Panc1 (cell line): ENCODE results near the gene BCR.

ENCODE experiments used
- CTCF ChIP-seq: fragments of 450-650 bp; IDR thresholded peaks from 2 replicates; pipeline ENCODE4 v1.5.1; 2017; ENCODE audit warnings: mild to moderate bottlenecking
- POLR2AphosphoS5 ChIP-seq: IDR thresholded peaks from 2 replicates; pipeline ENCODE4 v1.6.1; 2012; ENCODE audit warnings: mild to moderate bottlenecking, low read depth, low read length, moderate library complexity
- REST ChIP-seq, 2 experiments: IDR thresholded peaks; 2 replicates each; pipeline ENCODE4 v1.6.1; 2011 to 2012; ENCODE audit warnings: low read depth in 2 of 2, control low read depth in 1 of 2, low read length in 1 of 2, mild to moderate bottlenecking in 1 of 2, moderate library complexity in 1 of 2; ENCODE audit not compliant: insufficient read depth in 1 of 2
- TCF7L2 ChIP-seq: IDR thresholded peaks from 2 replicates; pipeline ENCODE4 v1.6.1; 2011; ENCODE audit warnings: mild to moderate bottlenecking, low read depth, low read length, inconsistent platforms

- no peak for TF ChIP-seq TCF7L2
- no peak for TF ChIP-seq CTCF
- TF ChIP-seq POLR2AphosphoS5 = no peak
- TF ChIP-seq REST (IDR thresholded peaks at IDR 0.05; ENCODE audit: insufficient read depth in 1 of 2, low read depth in 2 of 2, low read length in 1 of 2) = no peak
Observed at GRCh38 chr22:23278883-23279675, 98.8 kb downstream of the BCR start.
